HL-60 (cell line): Measurements from ENCODE around the gene NEU2.

ENCODE experiments used
- GABPA ChIP-seq: IDR thresholded peaks from 2 replicates; pipeline ENCODE4 v1.6.1; 2012; ENCODE audit warnings: low read depth
- POLR2AphosphoS5 ChIP-seq: IDR thresholded peaks from 2 replicates; pipeline ENCODE4 v1.6.1; 2012; ENCODE audit warnings: low read depth
- TF ChIP-seq, protein P1 (sequence below): IDR thresholded peaks from one replicate; pipeline ENCODE4 v1.5.1; 2011; ENCODE audit warnings: low read length, control low read depth, inconsistent platforms; ENCODE audit not compliant: insufficient read depth

- TF ChIP-seq POLR2AphosphoS5 (no peak), GABPA (no peak)
- TF ChIP-seq, protein P1, sequence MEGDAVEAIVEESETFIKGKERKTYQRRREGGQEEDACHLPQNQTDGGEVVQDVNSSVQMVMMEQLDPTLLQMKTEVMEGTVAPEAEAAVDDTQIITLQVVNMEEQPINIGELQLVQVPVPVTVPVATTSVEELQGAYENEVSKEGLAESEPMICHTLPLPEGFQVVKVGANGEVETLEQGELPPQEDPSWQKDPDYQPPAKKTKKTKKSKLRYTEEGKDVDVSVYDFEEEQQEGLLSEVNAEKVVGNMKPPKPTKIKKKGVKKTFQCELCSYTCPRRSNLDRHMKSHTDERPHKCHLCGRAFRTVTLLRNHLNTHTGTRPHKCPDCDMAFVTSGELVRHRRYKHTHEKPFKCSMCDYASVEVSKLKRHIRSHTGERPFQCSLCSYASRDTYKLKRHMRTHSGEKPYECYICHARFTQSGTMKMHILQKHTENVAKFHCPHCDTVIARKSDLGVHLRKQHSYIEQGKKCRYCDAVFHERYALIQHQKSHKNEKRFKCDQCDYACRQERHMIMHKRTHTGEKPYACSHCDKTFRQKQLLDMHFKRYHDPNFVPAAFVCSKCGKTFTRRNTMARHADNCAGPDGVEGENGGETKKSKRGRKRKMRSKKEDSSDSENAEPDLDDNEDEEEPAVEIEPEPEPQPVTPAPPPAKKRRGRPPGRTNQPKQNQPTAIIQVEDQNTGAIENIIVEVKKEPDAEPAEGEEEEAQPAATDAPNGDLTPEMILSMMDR, result no peak
These were observed 33.5 kb downstream of the NEU2 start for GRCh38 chr2:233065954-233066470.
